GM12878 (cell line): Measurements from ENCODE around the gene SLC6A1. TPM values are rescaled to one million over a fixed set of nuclear protein-coding genes. Genes with fewer than 3 reads are reported as not detected.

Experiments used
- ATAC-seq: fragments of 200-7000 bp; cut with Tn5 transposase; 3 replicates; pipeline ENCODE4 v1.9.1; 2020; ENCODE audit warnings: mild to moderate bottlenecking, moderate library complexity
- BruUV-seq: library from RNA; stranded (reverse); fragments of 400-500 nt; replicated peaks from 2 replicates; lab custom pipeline; 2021; lab: Mats Ljungman, UMichigan
- CTCF ChIA-PET: fragments of 300-600 bp; sonication (Branson Sonifier 250); formaldehyde crosslinking; extraction: SDS; loops from one replicate; lab custom pipeline; 2021; ENCODE audit warnings: inconsistent platforms; lab: Yijun Ruan, JAX
- POLR2A ChIA-PET: fragments of 350-600 bp; formaldehyde crosslinking; extraction: SDS; loops from one replicate; lab custom pipeline; 2021; ENCODE audit warnings: inconsistent platforms; lab: Charles Lee
- RAD21 ChIA-PET: fragments of 300-600 bp; sonication (Branson Sonifier 250); formaldehyde crosslinking; loops from one replicate; lab custom pipeline; 2023; ENCODE audit warnings: antibody characterized with exemption; ENCODE audit not compliant: unreplicated experiment; lab: Charles Lee
- SMC1A ChIA-PET: fragments of 300-600 bp; sonication (Branson Sonifier 250); formaldehyde crosslinking; loops from one replicate; lab custom pipeline; 2023; ENCODE audit not compliant: unreplicated experiment, uncharacterized antibody; lab: Charles Lee
- DNase-seq: peaks from one replicate; pipeline ENCODE4 v3.0.0-alpha.2; 2011; ENCODE audit warnings: low read depth, low spot score
- FAIRE-seq: peaks from 3 replicates; lab custom pipeline; 2011; peaks lifted over from hg19 to GRCh38; lab: Jason Lieb, UNC
- H2AFZ ChIP-seq: 2 replicates; pipeline ENCODE4 v1.6.0; 2011; ENCODE audit warnings: low read depth, low read length, control low read depth; ENCODE audit not compliant: control insufficient read depth
- H3K27ac ChIP-seq: 2 replicates; pipeline ENCODE4 v1.5.1; 2011; ENCODE audit warnings: control low read depth; ENCODE audit not compliant: control insufficient read depth, insufficient read depth
- H3K27me3 ChIP-seq, 2 experiments: replicated peaks in 1 of 2; 2 replicates each; pipeline versions ENCODE4 v1.6.0 to v1.6.1; 2011; ENCODE audit warnings: low read length in 1 of 2; ENCODE audit not compliant: control insufficient read depth in 2 of 2, insufficient read depth in 2 of 2
- H3K36me3 ChIP-seq, 2 experiments: 2 replicates each; pipeline ENCODE4 v1.5.1; 2011; ENCODE audit warnings: low read length in 1 of 2; ENCODE audit not compliant: control insufficient read depth in 2 of 2, insufficient read depth in 2 of 2
- H3K4me1 ChIP-seq: 2 replicates; pipeline ENCODE4 v1.6.1; 2011; ENCODE audit warnings: mild to moderate bottlenecking, low read length, moderate library complexity, mixed read lengths; ENCODE audit not compliant: control insufficient read depth, insufficient read depth
- H3K4me2 ChIP-seq: 2 replicates; pipeline ENCODE4 v1.6.0; 2011; ENCODE audit warnings: control low read depth; ENCODE audit not compliant: control insufficient read depth, insufficient read depth
- H3K4me3 ChIP-seq: fragments of 200-600 bp; sonication (generic); 2 replicates; pipeline ENCODE4 v1.5.1; 2016
- H3K79me2 ChIP-seq: 2 replicates; pipeline ENCODE4 v1.6.0; 2011; ENCODE audit warnings: low read length; ENCODE audit not compliant: control insufficient read depth, insufficient read depth
- H3K9ac ChIP-seq: 2 replicates; pipeline ENCODE4 v1.8.0; 2011; ENCODE audit warnings: low read length, control low read depth, mixed read lengths; ENCODE audit not compliant: control insufficient read depth, insufficient read depth
- H3K9me3 ChIP-seq: replicated peaks from 3 replicates; pipeline ENCODE4 v1.5.1; 2011; ENCODE audit warnings: mild to moderate bottlenecking, low read length; ENCODE audit not compliant: control insufficient read depth, insufficient read depth
- H4K20me1 ChIP-seq: 2 replicates; pipeline ENCODE4 v1.6.0; 2011; ENCODE audit not compliant: control insufficient read depth, insufficient read depth
- CEBPB ChIP-seq, 2 experiments: fragments of 150-350 bp in 1 of 2; IDR thresholded peaks; 2 replicates each; pipeline ENCODE4 v1.6.1; 2012 to 2014; ENCODE audit warnings: low read depth in 2 of 2, low read length in 2 of 2, borderline replicate concordance in 1 of 2, inconsistent platforms in 1 of 2
- EED ChIP-seq: sonication (generic); IDR thresholded peaks from 2 replicates; pipeline ENCODE4 v1.6.1; 2016; ENCODE audit warnings: antibody characterized with exemption, low read depth
- NFIC ChIP-seq: IDR thresholded peaks from 2 replicates; pipeline ENCODE4 v1.6.1; 2012; ENCODE audit warnings: low read depth, mild to moderate bottlenecking, inconsistent platforms, low read length, moderate library complexity
- RAD51 ChIP-seq: fragments of 450-650 bp; IDR thresholded peaks from 2 replicates; pipeline ENCODE4 v1.6.1; 2016; ENCODE audit warnings: moderate library complexity, mild to moderate bottlenecking, inconsistent platforms
- RELA ChIP-seq: fragments of 450-650 bp; IDR thresholded peaks from 2 replicates; pipeline ENCODE4 v1.8.0; 2014; ENCODE audit warnings: borderline replicate concordance; ENCODE audit not compliant: partially characterized antibody
- SREBF1 ChIP-seq: IDR thresholded peaks from 2 replicates; pipeline ENCODE4 v1.6.1; 2012; ENCODE audit warnings: mild to moderate bottlenecking, low read length
- USF2 ChIP-seq: IDR thresholded peaks from 2 replicates; pipeline ENCODE4 v1.6.1; 2011; ENCODE audit warnings: low read depth, low read length, improper control_type of control experiment, borderline replicate concordance
- ZBED1 ChIP-seq: IDR thresholded peaks from 2 replicates; pipeline ENCODE4 v1.6.1; 2016; ENCODE audit warnings: borderline replicate concordance
- ZNF217 ChIP-seq: fragments of 450-650 bp; IDR thresholded peaks from 2 replicates; pipeline ENCODE4 v1.6.1; 2017; ENCODE audit warnings: antibody characterized with exemption, mild to moderate bottlenecking
- ZNF592 ChIP-seq: fragments of 450-650 bp; IDR thresholded peaks from 2 replicates; pipeline ENCODE4 v1.6.1; 2017; ENCODE audit warnings: mild to moderate bottlenecking, moderate library complexity
- ZNF622 ChIP-seq: fragments of 450-650 bp; IDR thresholded peaks from 2 replicates; pipeline ENCODE4 v1.6.1; 2017; ENCODE audit warnings: mild to moderate bottlenecking, inconsistent platforms
- WGBS: methylation state at CpG from one replicate; pipeline ENCODE4 v1.1.6; 2016; ENCODE audit warnings: low lambda C conversion rate; ENCODE audit not compliant: insufficient replicate concordance, insufficient coverage; ENCODE audit errors: missing lambda C conversion rate; 5-methylcytosine and 5-hydroxymethylcytosine counted together
- in situ Hi-C: fragments of 300-500 bp; cut with MboI; formaldehyde crosslinking; loops from 9 replicates; pipeline ENCODE4 v1.14.3; 2018; ENCODE audit warnings: mixed read lengths
- intact Hi-C: fragments of 100-400 bp; cut with micrococcal nuclease; formaldehyde crosslinking; loops from one replicate; pipeline ENCODE4 v1.14.2; 2022; ENCODE audit not compliant: unreplicated experiment
- polyA plus RNA-seq, 11 experiments: library from polyadenylated mRNA; depleted of rRNA in 4 of 11; unstranded in 6 of 11; stranded (reverse) in 5 of 11; fragments of >200 nt; fragmentation: Nextera tagmentation in 4 of 11; fragmentation: Illumina TruSeq in 1 of 11; extraction: Ambion mirVana in 4 of 11; extraction: Trizol in 1 of 11; gene quantifications; 1 replicate in 1 of 11; 2 replicates in 10 of 11; pipeline versions ENCODE4 v1.2.1 to v1.2.3, GENCODE V29; 2011 to 2016; ENCODE audit warnings: inconsistent platforms in 2 of 11, missing spikeins in 2 of 11, low read depth in 1 of 11
- total RNA-seq, 4 experiments: library from RNA; depleted of rRNA in 3 of 4; stranded (reverse); fragments of >200 nt in 3 of 4; fragmentation: Illumina TruSeq in 1 of 4; extraction: Trizol in 1 of 4; gene quantifications; 2 replicates each; pipeline versions ENCODE4 v1.2.1 to v1.2.3, GENCODE V29; 2013 to 2021
- TF ChIP-seq, protein P1 (sequence below): fragments of 450-650 bp; conservative IDR thresholded peaks from 2 replicates; pipeline ENCODE4 v1.6.1; 2017; ENCODE audit warnings: mild to moderate bottlenecking, moderate library complexity

Gene SLC6A1
- total and polyA plus RNA-seq, 10 of the 15 experiments (the other 5 are each of a cell fraction or from before 2014, with no cell fraction given) = not detected

DNA sequence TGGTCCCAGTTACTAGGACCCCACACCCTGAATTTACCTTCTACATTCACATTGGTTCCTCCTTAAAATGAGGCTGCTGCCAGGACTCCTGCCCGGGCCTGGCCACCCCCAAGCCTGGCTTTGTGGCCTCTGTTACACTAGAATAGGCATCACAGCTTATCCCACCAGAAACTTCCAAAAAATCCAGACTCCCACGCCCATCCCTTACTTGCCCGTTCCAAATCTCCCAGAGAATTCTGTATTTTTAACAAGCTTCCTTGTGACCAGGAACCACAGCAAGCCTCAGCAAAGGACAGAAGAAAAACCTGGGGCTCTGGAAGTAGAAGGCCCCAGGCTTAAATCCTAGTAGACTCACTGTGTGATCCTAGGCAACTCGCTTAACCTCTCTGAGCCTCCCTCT, 36.0 kb upstream of the SLC6A1 start:
- in situ Hi-C loops (no loop called here), intact Hi-C loops (no loop called here)
- Histone ChIP-seq H3K4me1 (no peaks in the 10 kb centered on the region), H3K36me3 (no peaks in the 10 kb centered on the region), H3K9me3 (no peaks in the 10 kb centered on the region), H3K4me3 (no peak overlapping the region), H4K20me1 (no peaks in the 10 kb centered on the region), H3K27ac (no peak overlapping the region), H3K79me2 (no peaks in the 10 kb centered on the region), H3K4me2 (no peak overlapping the region), H3K9ac (no peak overlapping the region), H2AFZ (no peak overlapping the region), H3K27me3 (no peaks in the 10 kb centered on the region; a peak in 2 of 4 replicates)
- 0% methylated on average over 4 of the region's 4 CpGs for WGBS
- TF ChIP-seq, protein P1, sequence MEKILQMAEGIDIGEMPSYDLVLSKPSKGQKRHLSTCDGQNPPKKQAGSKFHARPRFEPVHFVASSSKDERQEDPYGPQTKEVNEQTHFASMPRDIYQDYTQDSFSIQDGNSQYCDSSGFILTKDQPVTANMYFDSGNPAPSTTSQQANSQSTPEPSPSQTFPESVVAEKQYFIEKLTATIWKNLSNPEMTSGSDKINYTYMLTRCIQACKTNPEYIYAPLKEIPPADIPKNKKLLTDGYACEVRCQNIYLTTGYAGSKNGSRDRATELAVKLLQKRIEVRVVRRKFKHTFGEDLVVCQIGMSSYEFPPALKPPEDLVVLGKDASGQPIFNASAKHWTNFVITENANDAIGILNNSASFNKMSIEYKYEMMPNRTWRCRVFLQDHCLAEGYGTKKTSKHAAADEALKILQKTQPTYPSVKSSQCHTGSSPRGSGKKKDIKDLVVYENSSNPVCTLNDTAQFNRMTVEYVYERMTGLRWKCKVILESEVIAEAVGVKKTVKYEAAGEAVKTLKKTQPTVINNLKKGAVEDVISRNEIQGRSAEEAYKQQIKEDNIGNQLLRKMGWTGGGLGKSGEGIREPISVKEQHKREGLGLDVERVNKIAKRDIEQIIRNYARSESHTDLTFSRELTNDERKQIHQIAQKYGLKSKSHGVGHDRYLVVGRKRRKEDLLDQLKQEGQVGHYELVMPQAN = no peak
- TF ChIP-seq ZNF217 = no peak
- TF ChIP-seq RELA = no peak
- TF ChIP-seq CEBPB (IDR thresholded peaks at IDR 0.05; ENCODE audit: borderline replicate concordance in 1 of 2, low read depth in 2 of 2, low read length in 2 of 2) = no peak
- TF ChIP-seq EED = no peak
- no peak for TF ChIP-seq RAD51
- no peak for TF ChIP-seq ZNF622
- TF ChIP-seq ZNF592 = no peak
- TF ChIP-seq NFIC = no peak
- no peak for TF ChIP-seq SREBF1
- TF ChIP-seq ZBED1 = no peak
- no peak for TF ChIP-seq USF2
- FAIRE-seq (no peak), DNase-seq (no peak), ATAC-seq (no peak)
- SMC1A ChIA-PET = no interaction called here
- POLR2A ChIA-PET = no interaction called here
- CTCF ChIA-PET = no interaction called here
- RAD21 ChIA-PET = no interaction called here
- no TSS peak for BruUV-seq
